ENCODE data around the gene DGKD.

DGKD gene

GRCh38 chr2:233457356-233457755 lies 103.1 kb downstream of the DGKD start:
- no peak for DNase-seq (ENCODE audit: low read depth in 2 of 2, low spot score in 1 of 2)

- DNase-seq (ENCODE audit: low read depth in 2 of 2, low spot score in 1 of 2), result no peak
Observed at GRCh38 chr2:233458031-233458610, 103.8 kb downstream of the DGKD start.

GRCh38 chr2:233458826-233459225 lies 104.5 kb downstream of the DGKD start:
- DNase-seq (ENCODE audit: low read depth in 2 of 2, low spot score in 1 of 2), result no peak

- DNase-seq (ENCODE audit: low read depth in 2 of 2, low spot score in 1 of 2), result no peak
Observed at GRCh38 chr2:233459426-233459825, 105.1 kb downstream of the DGKD start.

- no peak for DNase-seq (ENCODE audit: low read depth in 2 of 2, low spot score in 1 of 2)
Observed at GRCh38 chr2:233460726-233461441, 106.6 kb downstream of the DGKD start.

- no peak for DNase-seq (ENCODE audit: low read depth in 2 of 2, low spot score in 1 of 2)
Observed at GRCh38 chr2:233461481-233461891, 107.2 kb downstream of the DGKD start.

- no peak for DNase-seq (ENCODE audit: low read depth in 2 of 2, low spot score in 1 of 2)
Observed at GRCh38 chr2:233462202-233462785, 108.0 kb downstream of the DGKD start.

- DNase-seq (ENCODE audit: low read depth in 2 of 2, low spot score in 1 of 2), result no peak
Observed at GRCh38 chr2:233462826-233463470, 108.7 kb downstream of the DGKD start.

GRCh38 chr2:233463586-233463985 lies 109.3 kb downstream of the DGKD start:
- no peak for DNase-seq (ENCODE audit: low read depth in 2 of 2, low spot score in 1 of 2)

- DNase-seq (ENCODE audit: low read depth in 2 of 2, low spot score in 1 of 2), result no peak
Observed at GRCh38 chr2:233464056-233464455, 109.8 kb downstream of the DGKD start.

GRCh38 chr2:233464531-233465240 lies 110.4 kb downstream of the DGKD start:
- no peak for DNase-seq (ENCODE audit: low read depth in 2 of 2, low spot score in 1 of 2)

- no peak for DNase-seq (ENCODE audit: low read depth in 2 of 2, low spot score in 1 of 2)
Observed at GRCh38 chr2:233466991-233467603, 112.8 kb downstream of the DGKD start.

- no peak for DNase-seq (ENCODE audit: low read depth in 2 of 2, low spot score in 1 of 2)
Observed at GRCh38 chr2:233468047-233468740, 113.9 kb downstream of the DGKD start.

- DNase-seq (ENCODE audit: low read depth in 2 of 2, low spot score in 1 of 2), result no peak
Observed at GRCh38 chr2:233468741-233469110, 114.4 kb downstream of the DGKD start.

- no peak for DNase-seq (ENCODE audit: low read depth in 2 of 2, low spot score in 1 of 2)
Observed at GRCh38 chr2:233469261-233470010, 115.1 kb downstream of the DGKD start.

- DNase-seq (ENCODE audit: low read depth in 2 of 2, low spot score in 1 of 2), result no peak
Observed at GRCh38 chr2:233470011-233470687, 115.9 kb downstream of the DGKD start.

GRCh38 chr2:233470839-233471238 lies 116.5 kb downstream of the DGKD start:
- DNase-seq (ENCODE audit: low read depth in 2 of 2, low spot score in 1 of 2), result no peak

GRCh38 chr2:233471291-233472035 lies 117.2 kb downstream of the DGKD start:
- no peak for DNase-seq (ENCODE audit: low read depth in 2 of 2, low spot score in 1 of 2)

Measured in stimulated activated CD8-positive, alpha-beta memory T cell treated with anti-CD3 and anti-CD28 coated beads, Interleukin-4, amount 100 ng/mL, for 1 hour (primary cell).